AG09319 (cell line): Measurements from ENCODE around the gene CTIF.

Experiments
- DNase-seq: peaks from one replicate; pipeline ENCODE4 v3.0.0-alpha.2; 2010; ENCODE audit warnings: low read depth; ENCODE audit errors: extremely low read depth
- TF ChIP-seq, protein P1 (sequence below): IDR thresholded peaks from 2 replicates; pipeline ENCODE4 v1.5.1; 2011; ENCODE audit warnings: low read depth, mild to moderate bottlenecking, inconsistent platforms, low read length, moderate library complexity

CTIF gene

DNA sequence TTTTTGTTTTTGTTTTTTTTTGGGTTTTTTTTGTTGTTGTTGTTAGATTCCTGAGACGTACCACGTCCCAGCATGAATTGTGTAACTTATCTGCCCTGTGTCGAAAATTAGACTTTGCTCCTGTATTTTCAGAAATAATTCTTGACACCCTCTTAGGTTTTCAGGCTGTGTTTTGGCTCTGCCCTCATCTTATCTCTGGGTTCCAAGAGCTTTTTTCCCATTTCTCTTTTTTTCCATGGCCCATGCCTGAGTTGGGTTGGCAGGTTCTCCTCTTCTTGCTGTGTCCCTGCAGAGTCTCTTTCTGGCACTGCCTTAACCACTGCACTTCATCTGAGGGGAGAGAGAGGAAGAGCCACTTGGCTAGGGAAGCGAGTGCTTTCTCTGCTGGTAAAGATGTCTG lies 42.4 kb downstream of the CTIF start:
- TF ChIP-seq, protein P1, sequence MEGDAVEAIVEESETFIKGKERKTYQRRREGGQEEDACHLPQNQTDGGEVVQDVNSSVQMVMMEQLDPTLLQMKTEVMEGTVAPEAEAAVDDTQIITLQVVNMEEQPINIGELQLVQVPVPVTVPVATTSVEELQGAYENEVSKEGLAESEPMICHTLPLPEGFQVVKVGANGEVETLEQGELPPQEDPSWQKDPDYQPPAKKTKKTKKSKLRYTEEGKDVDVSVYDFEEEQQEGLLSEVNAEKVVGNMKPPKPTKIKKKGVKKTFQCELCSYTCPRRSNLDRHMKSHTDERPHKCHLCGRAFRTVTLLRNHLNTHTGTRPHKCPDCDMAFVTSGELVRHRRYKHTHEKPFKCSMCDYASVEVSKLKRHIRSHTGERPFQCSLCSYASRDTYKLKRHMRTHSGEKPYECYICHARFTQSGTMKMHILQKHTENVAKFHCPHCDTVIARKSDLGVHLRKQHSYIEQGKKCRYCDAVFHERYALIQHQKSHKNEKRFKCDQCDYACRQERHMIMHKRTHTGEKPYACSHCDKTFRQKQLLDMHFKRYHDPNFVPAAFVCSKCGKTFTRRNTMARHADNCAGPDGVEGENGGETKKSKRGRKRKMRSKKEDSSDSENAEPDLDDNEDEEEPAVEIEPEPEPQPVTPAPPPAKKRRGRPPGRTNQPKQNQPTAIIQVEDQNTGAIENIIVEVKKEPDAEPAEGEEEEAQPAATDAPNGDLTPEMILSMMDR, result no peak
- no peak for DNase-seq

DNA sequence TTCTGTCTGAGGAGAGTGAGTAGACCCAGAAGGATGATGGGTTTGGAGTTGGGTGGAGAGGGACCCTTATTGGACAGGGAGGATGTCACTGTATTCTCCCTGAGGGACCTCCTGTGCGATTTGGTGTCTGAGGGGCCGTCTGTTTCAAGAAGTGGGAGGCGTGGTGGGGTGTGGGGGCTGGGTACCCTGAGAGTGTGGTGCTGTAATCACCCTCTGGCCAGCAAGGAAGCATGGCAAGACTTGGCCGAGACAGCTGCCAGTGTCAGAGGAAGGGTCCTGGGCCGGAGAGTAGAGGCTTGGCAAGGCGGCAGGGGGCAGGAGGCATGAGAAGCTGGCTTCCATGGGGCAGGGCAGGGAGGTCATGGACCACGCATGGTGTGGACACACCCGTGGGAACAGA lies 43.1 kb downstream of the CTIF start:
- DNase-seq, result no peak
- TF ChIP-seq, protein P1, result no peak

DNA sequence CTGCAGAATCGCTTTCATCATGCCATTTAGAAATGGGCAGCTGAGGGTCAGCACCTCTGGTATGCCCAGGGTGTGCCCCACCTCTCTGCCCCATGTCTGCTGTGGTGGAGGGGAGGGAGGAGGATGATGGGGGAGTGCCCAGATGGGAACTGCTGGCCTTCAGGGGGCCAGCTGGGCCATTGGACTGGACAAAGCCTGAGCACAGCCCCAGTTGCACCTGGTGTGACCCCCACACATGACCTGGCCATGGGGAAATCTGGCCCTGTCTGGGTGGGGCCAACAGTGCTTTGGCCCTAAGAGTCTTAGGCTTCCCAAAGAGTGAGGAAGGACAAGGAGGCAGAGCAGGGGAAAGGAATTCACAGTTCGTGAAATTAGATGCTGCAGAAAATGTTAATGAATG lies 44.1 kb downstream of the CTIF start:
- no peak for DNase-seq
- TF ChIP-seq, protein P1, result no peak

DNA sequence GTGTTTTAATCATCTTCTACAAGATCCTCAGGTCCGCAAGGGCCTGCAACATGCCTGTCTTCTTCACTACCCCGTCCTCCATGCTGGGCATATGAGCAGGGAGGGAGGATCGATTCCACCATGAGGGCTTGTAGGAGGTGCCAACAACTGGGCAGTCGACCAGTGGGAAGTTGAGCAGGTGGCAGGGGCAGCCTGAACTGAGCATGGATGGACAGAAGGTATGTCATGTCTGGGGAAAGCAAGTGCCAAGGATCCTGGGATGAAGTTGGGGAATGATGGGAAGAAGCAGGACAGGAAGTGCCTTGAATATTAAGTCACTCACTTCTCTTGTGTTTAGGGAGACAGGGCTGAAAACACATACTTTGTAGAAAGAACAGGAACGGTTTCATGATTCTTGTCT lies 44.7 kb downstream of the CTIF start:
- TF ChIP-seq, protein P1, result no peak
- DNase-seq, result no peak

DNA sequence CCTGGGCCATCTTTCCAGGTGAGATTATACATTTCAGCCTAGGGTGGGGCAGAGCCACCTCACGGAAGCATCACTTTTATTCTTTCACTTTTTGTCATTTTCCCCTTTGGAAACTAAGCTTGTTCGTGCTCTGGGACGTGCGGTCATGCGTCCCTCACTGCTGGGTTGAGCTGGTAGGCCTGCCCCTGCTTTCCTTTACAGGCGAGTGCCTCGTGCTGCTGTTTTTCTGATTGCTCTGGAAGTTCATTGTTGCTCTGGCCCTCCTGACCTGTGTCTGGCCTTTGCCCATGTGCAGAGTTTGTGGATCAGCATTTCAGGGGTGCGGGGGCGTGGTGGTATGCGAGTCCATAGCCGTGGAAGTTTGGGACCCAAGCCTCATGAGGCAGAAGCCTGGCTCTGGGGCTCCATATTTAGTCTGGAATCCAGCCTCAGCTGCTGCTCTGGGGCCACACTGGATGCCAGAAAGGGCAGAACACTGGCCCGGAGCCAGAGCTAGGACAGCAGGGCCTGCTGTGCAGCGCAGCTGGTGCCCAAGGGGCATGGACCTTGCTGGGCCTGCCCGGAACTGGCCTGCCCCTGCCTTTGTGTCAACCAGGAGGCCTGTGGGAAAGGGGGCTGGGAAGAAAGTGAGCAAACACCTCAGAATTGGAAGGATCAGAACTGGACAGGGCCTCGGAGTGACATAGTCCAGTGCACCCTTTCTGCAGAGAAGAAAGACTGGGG lies 51.1 kb downstream of the CTIF start:
- no peak for DNase-seq
- TF ChIP-seq, protein P1, result no peak

DNA sequence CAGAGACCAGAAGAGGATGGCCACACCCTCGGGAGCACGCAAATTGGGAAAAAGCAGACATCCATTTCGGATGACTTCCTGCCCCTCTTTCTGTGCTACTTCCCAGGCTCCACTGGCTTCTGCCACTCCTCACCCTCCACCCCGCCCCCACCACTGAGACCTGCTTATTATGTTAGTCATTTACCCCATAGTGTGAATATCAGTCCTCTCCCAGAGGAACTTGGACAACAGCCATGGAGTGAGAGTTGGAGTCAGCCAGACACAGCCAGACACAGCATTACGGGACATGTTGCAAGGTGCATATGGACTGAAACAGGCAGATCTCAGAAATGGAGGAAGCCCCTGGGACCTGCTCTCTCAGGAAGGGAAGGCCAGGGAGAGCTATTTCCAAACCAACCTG lies 51.8 kb downstream of the CTIF start:
- DNase-seq, result peak; percentile 43
- TF ChIP-seq, protein P1, result no peak

DNA sequence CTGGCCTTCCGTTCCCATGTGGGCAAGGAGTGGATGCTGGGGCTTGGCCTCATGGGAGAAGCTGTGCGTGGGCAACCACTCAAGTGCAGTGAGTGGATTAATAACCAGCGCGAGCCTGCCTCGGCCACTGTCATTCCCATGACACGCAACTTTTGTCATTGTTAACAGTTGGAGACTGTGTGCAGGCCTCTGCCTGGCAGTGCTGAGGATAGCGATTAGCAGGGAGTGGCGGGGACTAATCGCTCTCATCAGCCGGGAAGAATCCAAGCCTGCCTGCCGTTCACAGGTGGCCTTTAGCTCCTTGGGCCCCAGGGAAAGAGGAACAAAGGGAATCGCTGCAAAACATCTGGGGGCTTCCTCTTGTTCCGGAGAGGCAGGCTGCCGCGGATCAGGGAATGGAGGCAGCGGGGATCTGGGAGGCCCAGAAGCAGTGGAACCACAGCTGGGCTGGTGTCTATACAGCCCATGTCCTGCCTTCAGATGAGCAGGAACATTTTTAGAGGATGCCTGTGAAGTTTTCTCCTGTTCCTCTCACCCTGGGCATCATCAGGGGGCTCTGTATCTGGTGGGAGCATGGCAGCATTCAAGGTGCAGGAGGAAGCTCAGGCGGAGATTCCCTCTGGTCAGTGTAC lies 53.8 kb downstream of the CTIF start:
- TF ChIP-seq, protein P1, result no peak
- no peak for DNase-seq
